ENCODE measurements around the gene KIAA0040.

The KIAA0040 gene

DNA sequence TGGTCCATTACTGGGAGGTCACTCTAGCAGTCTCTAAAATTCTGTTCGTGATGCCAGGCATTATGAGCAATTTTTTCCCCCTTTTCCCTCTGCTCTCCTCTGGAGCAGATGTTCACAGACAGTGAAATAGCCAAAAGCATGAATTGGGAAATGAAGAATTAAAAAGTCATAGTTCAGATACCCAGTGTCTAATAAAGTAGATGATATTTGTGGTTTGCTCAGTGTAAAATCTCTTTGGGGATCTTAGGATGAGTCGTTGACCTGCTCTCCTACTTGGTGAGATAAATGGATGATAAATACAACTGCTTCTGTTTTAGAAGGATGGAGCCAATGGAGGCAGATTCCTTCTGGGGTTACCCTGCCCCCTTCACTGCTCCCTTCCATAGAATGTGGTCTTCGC lies 56.3 kb downstream of the KIAA0040 start:
- H3K9me3 ChIP-seq (ENCODE audit: insufficient read depth, low read depth, low read length): no peaks in the 10 kb centered on the region
- TF ChIP-seq, protein P1, sequence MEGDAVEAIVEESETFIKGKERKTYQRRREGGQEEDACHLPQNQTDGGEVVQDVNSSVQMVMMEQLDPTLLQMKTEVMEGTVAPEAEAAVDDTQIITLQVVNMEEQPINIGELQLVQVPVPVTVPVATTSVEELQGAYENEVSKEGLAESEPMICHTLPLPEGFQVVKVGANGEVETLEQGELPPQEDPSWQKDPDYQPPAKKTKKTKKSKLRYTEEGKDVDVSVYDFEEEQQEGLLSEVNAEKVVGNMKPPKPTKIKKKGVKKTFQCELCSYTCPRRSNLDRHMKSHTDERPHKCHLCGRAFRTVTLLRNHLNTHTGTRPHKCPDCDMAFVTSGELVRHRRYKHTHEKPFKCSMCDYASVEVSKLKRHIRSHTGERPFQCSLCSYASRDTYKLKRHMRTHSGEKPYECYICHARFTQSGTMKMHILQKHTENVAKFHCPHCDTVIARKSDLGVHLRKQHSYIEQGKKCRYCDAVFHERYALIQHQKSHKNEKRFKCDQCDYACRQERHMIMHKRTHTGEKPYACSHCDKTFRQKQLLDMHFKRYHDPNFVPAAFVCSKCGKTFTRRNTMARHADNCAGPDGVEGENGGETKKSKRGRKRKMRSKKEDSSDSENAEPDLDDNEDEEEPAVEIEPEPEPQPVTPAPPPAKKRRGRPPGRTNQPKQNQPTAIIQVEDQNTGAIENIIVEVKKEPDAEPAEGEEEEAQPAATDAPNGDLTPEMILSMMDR (conservative IDR thresholded peaks at IDR 0.05; ENCODE audit: low read length): no peak
- no peak for TF ChIP-seq EZH2phosphoT487 (IDR thresholded peaks at IDR 0.05; ENCODE audit: borderline replicate concordance)
- H4K20me1 ChIP-seq (ENCODE audit: insufficient read depth, low read length, poor library complexity, severe bottlenecking): no peaks in the 10 kb centered on the region
- H3K4me1 ChIP-seq (ENCODE audit: insufficient read depth, low read length, poor library complexity, severe bottlenecking): no peaks in the 10 kb centered on the region
- no peak overlapping the region for H3K4me3 ChIP-seq (ENCODE audit: low read length, poor library complexity, severe bottlenecking)
- H3K79me2 ChIP-seq (ENCODE audit: insufficient read depth, low read length): no peaks in the 10 kb centered on the region
- H3K36me3 ChIP-seq (ENCODE audit: insufficient read depth, low read length): no peaks in the 10 kb centered on the region
- no peak overlapping the region for H3K4me2 ChIP-seq (ENCODE audit: low read depth, low read length, poor library complexity, severe bottlenecking)
- no peaks in the 10 kb centered on the region for H3F3A ChIP-seq (ENCODE audit: low read depth)
- no peak overlapping the region for H3K9ac ChIP-seq (ENCODE audit: low read depth, low read length, poor library complexity, severe bottlenecking)
- H3K9me2 ChIP-seq (replicated peaks; ENCODE audit: low read depth, low read length): no peaks in the 10 kb centered on the region
- no peaks in the 10 kb centered on the region for H3K27me3 ChIP-seq (ENCODE audit: insufficient read depth, low read length, poor library complexity, severe bottlenecking)
- H2AFZ ChIP-seq (ENCODE audit: low read length): no peak overlapping the region

DNA sequence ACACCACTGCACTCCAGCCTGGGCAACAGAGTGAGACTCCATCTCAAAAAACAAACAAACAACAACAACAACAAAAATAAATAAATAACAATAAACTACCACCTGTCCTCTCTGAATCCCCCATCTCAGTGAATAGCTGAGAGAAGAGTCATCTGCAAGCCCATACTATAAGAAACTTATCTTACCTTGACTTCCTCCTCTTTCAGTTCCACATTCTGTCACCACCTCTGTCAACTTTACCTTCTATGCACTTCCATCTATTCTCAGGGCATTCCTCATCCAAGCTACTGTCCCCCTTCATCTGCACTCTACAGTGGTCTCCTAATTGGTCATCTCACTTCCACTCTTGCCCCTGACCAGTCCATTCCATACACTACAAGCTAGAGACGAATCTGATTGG lies 58.1 kb downstream of the KIAA0040 start:
- no peak for TF ChIP-seq EZH2phosphoT487 (IDR thresholded peaks at IDR 0.05; ENCODE audit: borderline replicate concordance)
- TF ChIP-seq, protein P1 (conservative IDR thresholded peaks at IDR 0.05; ENCODE audit: low read length): no peak
- Histone ChIP-seq H4K20me1 (ENCODE audit: insufficient read depth, low read length, poor library complexity, severe bottlenecking) (no peaks in the 10 kb centered on the region), H3K4me1 (ENCODE audit: insufficient read depth, low read length, poor library complexity, severe bottlenecking) (peaks cover 10% of the 10 kb centered on the region), H3K79me2 (ENCODE audit: insufficient read depth, low read length) (no peaks in the 10 kb centered on the region), H3K9ac (ENCODE audit: low read depth, low read length, poor library complexity, severe bottlenecking) (no peak overlapping the region), H3K27me3 (ENCODE audit: insufficient read depth, low read length, poor library complexity, severe bottlenecking) (no peaks in the 10 kb centered on the region), H3K9me3 (ENCODE audit: insufficient read depth, low read depth, low read length) (no peaks in the 10 kb centered on the region), H3K4me2 (ENCODE audit: low read depth, low read length, poor library complexity, severe bottlenecking) (no peak overlapping the region), H3K36me3 (ENCODE audit: insufficient read depth, low read length) (no peaks in the 10 kb centered on the region), H3K9me2 (replicated peaks; ENCODE audit: low read depth, low read length) (no peaks in the 10 kb centered on the region), H2AFZ (ENCODE audit: low read length) (no peak overlapping the region), H3K4me3 (ENCODE audit: low read length, poor library complexity, severe bottlenecking) (no peak overlapping the region), H3F3A (ENCODE audit: low read depth) (no peaks in the 10 kb centered on the region)

DNA sequence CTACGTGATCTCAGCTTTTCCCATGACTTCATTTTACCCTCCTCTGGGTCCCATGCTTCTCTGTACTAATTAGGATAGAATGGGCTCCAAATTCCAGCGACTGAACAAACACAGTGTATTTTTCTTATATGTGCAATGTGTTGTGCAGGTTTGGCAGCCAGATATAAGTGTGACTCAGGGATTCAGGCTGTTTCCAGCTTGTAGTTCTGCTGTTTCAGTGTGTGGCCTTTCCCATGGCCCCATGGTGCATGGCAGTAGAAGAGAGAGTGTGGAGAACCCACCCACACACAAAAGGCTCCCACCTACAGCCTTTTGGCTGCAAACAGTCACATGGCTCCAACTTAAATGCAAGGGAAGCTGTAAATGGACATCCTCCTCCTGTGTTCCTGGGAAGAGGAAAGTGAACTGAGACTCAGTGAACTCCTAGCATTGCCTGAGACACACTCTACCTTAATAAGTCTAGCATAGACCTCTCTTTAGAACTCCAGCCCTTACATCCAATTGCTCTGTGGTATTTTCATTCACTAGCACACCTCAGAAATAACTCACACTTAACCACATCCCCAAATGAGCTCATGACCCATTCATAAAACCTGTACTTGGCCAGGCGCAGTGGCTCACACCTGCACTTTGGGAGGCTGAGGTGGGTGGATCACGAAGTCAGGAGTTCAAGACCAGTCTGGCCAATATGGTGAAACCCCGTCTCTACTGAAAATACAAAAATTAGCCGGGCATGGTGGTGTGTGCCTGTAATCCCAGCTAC lies 58.7 kb downstream of the KIAA0040 start:
- Histone ChIP-seq H3K4me1 (ENCODE audit: insufficient read depth, low read length, poor library complexity, severe bottlenecking) (peaks cover 11% of the 10 kb centered on the region), H3K27me3 (ENCODE audit: insufficient read depth, low read length, poor library complexity, severe bottlenecking) (no peaks in the 10 kb centered on the region), H3K4me2 (ENCODE audit: low read depth, low read length, poor library complexity, severe bottlenecking) (no peak overlapping the region)

More for the DNA sequence above, 58.7 kb downstream of the KIAA0040 start:
- Histone ChIP-seq H2AFZ (ENCODE audit: low read length) (no peak overlapping the region), H4K20me1 (ENCODE audit: insufficient read depth, low read length, poor library complexity, severe bottlenecking) (no peaks in the 10 kb centered on the region), H3K79me2 (ENCODE audit: insufficient read depth, low read length) (no peaks in the 10 kb centered on the region), H3K9ac (ENCODE audit: low read depth, low read length, poor library complexity, severe bottlenecking) (no peak overlapping the region), H3K9me3 (ENCODE audit: insufficient read depth, low read depth, low read length) (no peaks in the 10 kb centered on the region), H3F3A (ENCODE audit: low read depth) (no peaks in the 10 kb centered on the region), H3K36me3 (ENCODE audit: insufficient read depth, low read length) (no peaks in the 10 kb centered on the region), H3K4me3 (ENCODE audit: low read length, poor library complexity, severe bottlenecking) (no peak overlapping the region), H3K9me2 (replicated peaks; ENCODE audit: low read depth, low read length) (no peaks in the 10 kb centered on the region)
- TF ChIP-seq, protein P1 (conservative IDR thresholded peaks at IDR 0.05; ENCODE audit: low read length): no peak
- TF ChIP-seq EZH2phosphoT487 (IDR thresholded peaks at IDR 0.05; ENCODE audit: borderline replicate concordance): no peak
